GM23248 (cell line): ENCODE data around the gene FICD. TPM values are rescaled to one million over a fixed set of nuclear protein-coding genes. Genes with fewer than 3 reads are reported as not detected.

ENCODE experiments used
- DNase-seq: peaks from one replicate; pipeline ENCODE4 v3.0.0-alpha.2; 2015
- H2AFZ ChIP-seq: fragments of 200-600 bp; sonication (generic); 2 replicates; pipeline ENCODE4 v1.6.1; 2016; ENCODE audit warnings: antibody characterized with exemption
- H3F3A ChIP-seq: fragments of 200-600 bp; sonication (generic); 2 replicates; pipeline ENCODE4 v1.6.1; 2016; ENCODE audit warnings: mild to moderate bottlenecking, antibody characterized with exemption, mixed run types; ENCODE audit not compliant: insufficient read depth
- H3K27ac ChIP-seq: fragments of 200-600 bp; sonication (generic); 2 replicates; pipeline ENCODE4 v1.5.1; 2016; ENCODE audit warnings: mild to moderate bottlenecking
- H3K27me3 ChIP-seq: fragments of 200-600 bp; sonication (generic); replicated peaks from 2 replicates; pipeline ENCODE4 v1.6.1; 2016; ENCODE audit warnings: mild to moderate bottlenecking; ENCODE audit not compliant: insufficient read depth
- H3K36me3 ChIP-seq: fragments of 200-600 bp; sonication (generic); 2 replicates; pipeline ENCODE4 v1.6.1; 2016; ENCODE audit warnings: low read depth, mild to moderate bottlenecking
- H3K4me1 ChIP-seq: fragments of 200-600 bp; sonication (generic); 2 replicates; pipeline ENCODE4 v1.6.1; 2016; ENCODE audit warnings: mild to moderate bottlenecking; ENCODE audit not compliant: insufficient read depth
- H3K4me2 ChIP-seq: fragments of 200-600 bp; sonication (generic); one replicate; pipeline ENCODE4 v1.6.1; 2016; ENCODE audit warnings: mild to moderate bottlenecking; ENCODE audit not compliant: unreplicated experiment
- H3K4me3 ChIP-seq: fragments of 200-600 bp; sonication (generic); 2 replicates; pipeline ENCODE4 v1.5.1; 2016; ENCODE audit warnings: mild to moderate bottlenecking
- H3K79me2 ChIP-seq: fragments of 200-600 bp; sonication (generic); 2 replicates; pipeline ENCODE4 v1.6.1; 2016; ENCODE audit warnings: mild to moderate bottlenecking; ENCODE audit not compliant: insufficient read depth
- H3K9ac ChIP-seq: fragments of 200-600 bp; sonication (generic); 2 replicates; pipeline ENCODE4 v1.6.1; 2016; ENCODE audit warnings: mild to moderate bottlenecking
- H3K9me2 ChIP-seq: fragments of 200-600 bp; sonication (generic); 2 replicates; pipeline ENCODE4 v1.6.1; 2016; ENCODE audit warnings: mixed run types, mild to moderate bottlenecking, moderate library complexity; ENCODE audit not compliant: insufficient read depth
- H3K9me3 ChIP-seq: fragments of 200-600 bp; sonication (generic); one replicate; pipeline ENCODE4 v1.6.1; 2017; ENCODE audit warnings: low read depth
- H4K20me1 ChIP-seq: fragments of 200-600 bp; sonication (generic); 2 replicates; pipeline ENCODE4 v1.6.0; 2016; ENCODE audit not compliant: insufficient read depth
- EZH2 ChIP-seq: fragments of 200-600 bp; sonication (generic); IDR thresholded peaks from 2 replicates; pipeline ENCODE4 v1.6.1; 2018; ENCODE audit warnings: antibody characterized with exemption, mild to moderate bottlenecking; ENCODE audit not compliant: insufficient read depth, poor library complexity, severe bottlenecking
- EZH2phosphoT487 ChIP-seq: fragments of 200-600 bp; sonication (generic); IDR thresholded peaks from 2 replicates; pipeline ENCODE4 v1.6.1; 2018; ENCODE audit warnings: antibody characterized with exemption, moderate library complexity, mild to moderate bottlenecking, low read depth; ENCODE audit not compliant: insufficient read depth
- WGBS, 2 experiments: methylation state at CpG; one replicate each; pipeline ENCODE4 v1.1.6; 2015 to 2017; ENCODE audit warnings: low lambda C conversion rate in 2 of 2, low coverage in 1 of 2; ENCODE audit errors: missing lambda C conversion rate in 2 of 2; 5-methylcytosine and 5-hydroxymethylcytosine counted together
- in situ Hi-C: fragments of 300-500 bp; cut with MboI; formaldehyde crosslinking; loops from 2 replicates; pipeline ENCODE4 v1.15.0; 2020
- polyA plus RNA-seq: library from polyadenylated mRNA; unstranded; fragments of >200 nt; fragmentation: Nextera tagmentation; extraction: Ambion mirVana; gene quantifications from 2 replicates; pipeline ENCODE4 v1.2.1, GENCODE V29; 2016
- total RNA-seq: library from RNA; depleted of rRNA; stranded (reverse); fragments of >200 nt; shearing (Covaris generic); gene quantifications from 2 replicates; pipeline ENCODE4 v1.2.3, GENCODE V29; 2014

The FICD gene
- total and polyA plus RNA-seq, 2 experiments from 2014 or later = 8.6 to 11.6 TPM

DNA sequence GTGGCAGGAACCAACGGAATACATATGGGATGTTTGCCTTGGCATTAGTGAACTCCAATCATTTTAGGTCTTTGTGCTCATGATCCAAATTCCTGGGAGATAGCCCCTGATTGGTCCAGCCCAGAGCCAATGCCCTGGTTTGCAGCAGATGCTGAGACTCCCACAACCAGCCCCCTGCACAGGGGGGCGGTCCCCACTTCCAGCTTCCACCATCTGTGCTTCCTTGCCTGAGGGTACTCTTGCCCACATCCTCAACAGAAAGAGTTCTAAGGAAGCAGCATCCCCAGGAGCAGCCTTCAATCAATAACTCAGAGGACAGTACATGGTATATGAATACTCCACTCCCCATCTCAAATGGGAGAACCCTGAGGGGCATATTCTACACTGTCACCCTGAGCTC lies 39.7 kb upstream of the FICD start:
- Histone ChIP-seq H3K4me1 (no peaks in the 10 kb centered on the region), H3K79me2 (no peaks in the 10 kb centered on the region), H3F3A (no peaks in the 10 kb centered on the region), H3K27ac (no peak overlapping the region), H3K36me3 (no peaks in the 10 kb centered on the region), H3K27me3 (no peaks in the 10 kb centered on the region), H3K4me3 (no peak overlapping the region), H3K9ac (no peak overlapping the region), H3K9me3 (no peaks in the 10 kb centered on the region), H3K9me2 (no peaks in the 10 kb centered on the region), H3K4me2 (no peak overlapping the region), H4K20me1 (no peaks in the 10 kb centered on the region), H2AFZ (no peak overlapping the region)
- TF ChIP-seq EZH2 (no peak), EZH2phosphoT487 (no peak)
- no peak for DNase-seq
- in situ Hi-C loops = no loop called here
- WGBS, 2 experiments = 8 to 11% methylated on average over 2 of the region's 2 CpGs

DNA sequence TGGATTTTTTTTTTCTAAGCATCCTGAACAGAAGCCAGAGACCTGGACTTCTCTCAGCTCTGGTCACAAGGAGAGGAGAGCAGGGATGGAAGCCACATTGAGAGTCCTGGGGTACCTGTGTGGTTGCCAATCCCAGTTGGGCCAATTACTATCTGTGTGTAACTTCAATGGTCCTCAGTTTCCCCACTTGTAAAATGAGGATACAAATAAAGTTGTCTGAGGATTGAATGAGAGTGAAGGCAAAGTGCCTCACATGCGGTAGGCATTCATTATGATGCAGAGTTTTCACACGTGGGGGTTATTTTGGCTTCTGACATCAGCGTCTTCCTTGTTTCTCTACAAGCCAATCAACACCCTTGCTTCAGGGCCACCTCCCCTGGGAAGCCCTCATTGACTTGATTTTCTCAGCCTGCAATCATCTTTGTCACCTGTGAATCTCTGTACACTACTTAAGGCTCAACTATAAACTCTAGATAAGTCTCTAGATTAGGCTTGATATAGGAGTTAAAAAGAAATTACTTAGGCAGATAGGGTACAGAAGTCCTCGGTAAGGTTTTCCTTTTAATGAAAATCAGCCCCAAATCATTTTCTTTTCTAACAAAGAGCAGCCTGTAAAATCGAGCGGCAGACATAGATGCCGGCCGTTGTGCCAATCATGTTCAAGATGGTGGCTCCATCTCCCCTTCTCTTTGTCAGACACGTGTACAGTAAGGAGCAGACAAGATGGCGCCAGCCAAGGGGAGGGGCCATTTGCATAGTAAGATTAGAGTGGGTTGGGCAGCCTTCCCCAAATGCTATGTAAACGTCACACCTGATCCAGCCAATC lies 37.8 kb upstream of the FICD start:
- no peaks in the 10 kb centered on the region for H3F3A ChIP-seq
- no peaks in the 10 kb centered on the region for H3K36me3 ChIP-seq
- no peaks in the 10 kb centered on the region for H3K27me3 ChIP-seq
- no peaks in the 10 kb centered on the region for H3K9me3 ChIP-seq
- DNase-seq = no peak
- in situ Hi-C loops = no loop called here
- no peak for TF ChIP-seq EZH2phosphoT487
- no peak for TF ChIP-seq EZH2
- WGBS, 2 experiments = 36 to 44% methylated on average over 11 of the region's 11 CpGs
- no peak overlapping the region for H3K4me2 ChIP-seq
- H3K4me1 ChIP-seq = no peaks in the 10 kb centered on the region
- H3K79me2 ChIP-seq = no peaks in the 10 kb centered on the region
- H2AFZ ChIP-seq = no peak overlapping the region
- no peaks in the 10 kb centered on the region for H4K20me1 ChIP-seq
- H3K4me3 ChIP-seq = no peak overlapping the region
- no peak overlapping the region for H3K27ac ChIP-seq
- no peaks in the 10 kb centered on the region for H3K9me2 ChIP-seq
- H3K9ac ChIP-seq = no peak overlapping the region

DNA sequence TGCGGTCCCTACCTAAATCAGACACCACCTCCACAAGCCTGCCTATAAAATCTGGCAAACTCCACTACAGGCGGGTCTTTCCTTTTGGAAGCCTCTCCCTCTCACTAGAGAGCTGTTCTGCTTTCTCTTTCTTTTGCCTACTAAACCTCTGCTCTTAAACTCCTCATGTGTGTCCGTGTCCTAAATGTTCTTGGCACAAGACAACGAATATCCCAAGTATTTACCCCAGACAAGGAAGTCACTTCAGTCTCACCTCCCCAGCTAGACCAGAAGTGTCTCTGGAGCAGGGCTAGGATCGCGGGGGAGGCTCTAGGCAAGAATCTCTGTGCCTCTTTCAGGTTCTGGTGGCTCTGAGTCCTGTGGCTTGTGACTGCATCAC lies 37.2 kb upstream of the FICD start:
- Histone ChIP-seq H3K4me2 (no peak overlapping the region), H3K9me3 (no peaks in the 10 kb centered on the region), H3F3A (no peaks in the 10 kb centered on the region), H3K36me3 (no peaks in the 10 kb centered on the region), H3K79me2 (no peaks in the 10 kb centered on the region), H2AFZ (no peak overlapping the region), H3K4me3 (no peak overlapping the region), H3K4me1 (no peaks in the 10 kb centered on the region), H3K27me3 (no peaks in the 10 kb centered on the region), H3K27ac (no peak overlapping the region), H3K9ac (no peak overlapping the region), H4K20me1 (no peaks in the 10 kb centered on the region), H3K9me2 (no peaks in the 10 kb centered on the region)
- in situ Hi-C loops = no loop called here
- TF ChIP-seq EZH2phosphoT487 = no peak
- TF ChIP-seq EZH2 = no peak
- DNase-seq = no peak
- WGBS, 2 experiments = 30 to 35% methylated on average over 6 of the region's 6 CpGs

DNA sequence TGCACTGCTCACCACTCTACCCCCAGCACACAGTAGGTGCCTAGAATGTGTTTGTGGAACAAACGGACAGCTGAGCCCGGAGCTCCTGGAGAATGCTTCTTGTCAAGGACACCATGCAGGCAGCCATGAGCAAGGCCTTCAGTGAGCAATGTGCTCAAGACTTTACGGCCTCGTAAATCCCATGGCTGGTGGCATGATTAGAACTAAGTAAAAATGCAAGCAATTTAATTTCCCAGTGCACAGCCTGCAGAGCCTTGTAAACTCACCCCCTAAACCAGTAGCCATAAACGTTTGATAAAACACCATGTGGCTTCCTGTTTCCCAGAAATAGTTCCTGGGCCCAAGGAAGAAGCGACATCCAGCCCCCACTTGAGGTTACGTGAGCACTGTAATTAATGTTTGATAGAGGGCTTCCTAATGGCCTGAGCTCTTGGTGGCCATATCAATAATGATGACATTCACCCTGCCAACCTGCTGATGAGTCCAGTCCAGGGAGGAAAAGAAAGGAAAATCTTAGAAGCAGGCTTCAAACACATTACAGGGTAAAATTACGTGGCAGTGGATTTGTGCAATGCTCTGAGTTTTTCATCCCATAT lies 36.4 kb upstream of the FICD start:
- Histone ChIP-seq H3K4me3 (no peak overlapping the region), H3F3A (no peaks in the 10 kb centered on the region), H3K27me3 (no peaks in the 10 kb centered on the region), H3K9ac (no peak overlapping the region), H2AFZ (no peak overlapping the region), H3K9me2 (no peaks in the 10 kb centered on the region), H4K20me1 (no peaks in the 10 kb centered on the region), H3K79me2 (no peaks in the 10 kb centered on the region), H3K4me2 (no peak overlapping the region), H3K36me3 (no peaks in the 10 kb centered on the region), H3K27ac (no peak overlapping the region), H3K4me1 (no peaks in the 10 kb centered on the region), H3K9me3 (no peaks in the 10 kb centered on the region)
- in situ Hi-C loops = no loop called here
- no peak for DNase-seq
- TF ChIP-seq EZH2 (no peak), EZH2phosphoT487 (no peak)
- WGBS, 2 experiments = 34 to 36% methylated on average over 8 of the region's 8 CpGs
